ENCODE results near the gene APBB1.

Gene APBB1

DNA sequence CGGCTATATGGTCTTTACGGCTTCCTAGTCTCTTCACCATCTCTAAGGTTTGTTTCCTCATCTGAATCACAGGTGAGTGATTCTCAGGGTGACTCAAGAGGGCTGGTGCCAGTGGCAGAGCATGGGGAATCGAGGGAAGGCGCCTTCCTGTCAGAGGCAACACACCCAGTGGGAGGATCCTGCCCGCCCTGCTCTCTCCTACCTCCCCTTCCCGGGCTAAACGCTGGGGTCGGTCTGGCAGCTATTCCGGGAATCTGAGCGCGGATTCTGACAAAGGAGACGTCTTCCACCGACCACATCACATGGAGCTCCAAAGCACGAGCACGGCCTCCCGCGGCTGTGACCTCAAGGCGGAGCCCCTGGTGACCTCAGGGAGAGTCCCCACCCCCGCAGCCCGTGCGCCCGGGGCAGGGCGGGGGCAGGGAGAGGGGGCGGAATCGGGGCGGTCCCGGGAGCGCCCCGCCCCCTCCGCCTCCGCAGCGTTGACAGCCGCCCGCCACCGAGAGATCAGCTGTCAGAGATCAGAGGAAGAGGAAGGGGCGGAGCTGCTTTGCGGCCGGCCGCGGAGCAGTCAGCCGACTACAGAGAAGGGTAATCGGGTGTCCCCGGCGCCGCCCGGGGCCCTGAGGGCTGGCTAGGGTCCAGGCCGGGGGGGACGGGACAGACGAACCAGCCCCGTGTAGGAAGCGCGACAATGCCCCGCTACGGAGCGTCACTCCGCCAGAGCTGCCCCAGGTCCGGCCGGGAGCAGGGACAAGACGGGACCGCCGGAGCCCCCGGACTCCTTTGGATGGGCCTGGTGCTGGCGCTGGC lies 28.8 kb downstream of the APBB1 start, which contains the start of gene SMPD1:
TSS of gene SMPD1 (plus strand) at position 570 of the 813 bp plus-strand sequence. CDS start at position 695, 125 bp downstream.
- DNase-seq: peak; percentile 46

DNA sequence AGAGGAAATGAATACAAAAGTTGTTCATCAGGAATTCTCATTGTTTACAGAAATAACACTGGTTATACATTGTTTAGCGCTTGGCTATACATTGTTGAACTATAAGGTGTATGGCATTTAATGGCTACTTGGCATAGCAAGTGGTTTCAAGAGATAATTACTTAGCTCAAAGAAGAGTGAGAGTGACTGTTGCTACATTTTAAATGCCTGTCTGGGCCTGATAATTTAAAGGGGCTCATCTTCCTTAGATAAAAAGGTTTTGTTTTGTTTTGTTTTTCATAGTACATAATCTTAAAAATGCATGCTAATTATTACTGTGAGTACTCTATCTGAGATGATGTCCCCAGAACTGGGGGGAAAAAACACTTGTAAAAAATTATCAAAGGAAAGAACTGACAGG lies 30.1 kb downstream of the APBB1 start:
- no peak for DNase-seq

DNA sequence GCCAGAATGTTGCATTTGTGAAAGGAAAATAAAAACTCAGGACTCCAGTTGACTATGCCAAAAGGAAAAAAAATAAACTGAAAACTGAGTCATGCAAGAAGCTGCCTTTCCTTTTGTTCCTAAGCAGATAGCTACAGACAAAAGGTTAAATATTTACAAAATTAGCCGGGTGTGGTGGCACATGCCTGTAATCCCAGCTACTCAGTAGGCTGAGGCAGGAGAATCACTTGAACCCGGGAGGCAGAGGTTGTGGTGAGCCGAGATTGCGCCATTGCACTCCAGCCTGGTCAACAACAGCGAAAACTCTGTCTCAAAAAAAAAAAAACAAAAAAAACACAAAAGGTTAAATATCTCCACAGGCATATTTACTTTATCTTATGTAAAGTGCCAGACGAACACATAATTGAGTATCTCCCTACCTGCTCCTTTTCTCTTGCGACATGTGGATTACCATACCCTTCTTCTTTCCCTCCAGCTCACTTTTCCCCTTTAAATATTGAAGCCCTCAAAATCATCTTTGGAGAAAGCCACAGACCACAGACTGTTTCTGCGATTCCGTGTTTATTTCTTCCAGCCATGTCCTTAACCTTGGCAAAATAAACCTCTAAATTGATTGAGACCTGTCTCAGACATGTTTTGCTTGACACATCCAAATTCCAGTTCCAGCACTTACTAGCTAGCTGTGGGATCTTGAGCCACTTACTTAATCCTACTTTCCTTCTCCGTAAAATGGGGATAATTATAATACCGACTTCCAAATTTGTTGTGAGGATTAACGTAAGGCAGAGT lies 30.9 kb downstream of the APBB1 start:
- DNase-seq: no peak

DNA sequence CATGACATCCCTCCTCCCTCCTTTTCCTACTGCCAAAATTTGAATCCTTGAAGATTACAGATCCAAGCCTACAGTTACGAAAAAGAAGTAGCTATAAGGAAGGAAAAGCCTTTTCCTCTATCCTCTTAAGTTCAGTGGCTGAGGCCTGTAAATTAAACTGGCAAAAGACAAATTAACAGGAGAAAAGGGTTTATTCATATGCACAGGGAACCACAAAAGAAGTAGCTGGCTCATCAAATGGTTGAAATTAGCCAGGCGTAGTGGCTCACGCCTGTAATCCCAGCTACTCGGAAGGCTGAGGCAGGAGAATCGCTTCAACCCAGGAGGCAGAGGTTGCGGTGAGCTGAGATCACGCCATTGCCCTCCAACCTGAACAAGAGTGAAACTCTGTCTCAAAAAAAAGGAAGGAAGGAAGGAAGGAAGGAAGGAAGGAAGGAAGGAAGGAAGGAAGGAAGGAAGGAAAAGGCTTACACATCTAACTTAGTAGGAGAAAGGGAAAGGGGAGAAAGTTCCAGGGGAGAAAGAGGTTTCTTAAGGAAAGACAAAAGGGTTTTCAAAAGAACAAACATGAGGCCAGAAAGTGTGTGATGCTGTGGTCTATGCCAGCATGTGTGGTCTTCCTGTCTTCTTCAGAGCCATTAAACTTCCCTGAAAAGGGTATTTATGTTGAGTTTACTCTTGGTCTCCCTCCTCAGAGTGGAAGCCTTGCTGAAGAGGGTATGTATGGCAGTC lies 33.7 kb downstream of the APBB1 start:
- DNase-seq: no peak

DNA sequence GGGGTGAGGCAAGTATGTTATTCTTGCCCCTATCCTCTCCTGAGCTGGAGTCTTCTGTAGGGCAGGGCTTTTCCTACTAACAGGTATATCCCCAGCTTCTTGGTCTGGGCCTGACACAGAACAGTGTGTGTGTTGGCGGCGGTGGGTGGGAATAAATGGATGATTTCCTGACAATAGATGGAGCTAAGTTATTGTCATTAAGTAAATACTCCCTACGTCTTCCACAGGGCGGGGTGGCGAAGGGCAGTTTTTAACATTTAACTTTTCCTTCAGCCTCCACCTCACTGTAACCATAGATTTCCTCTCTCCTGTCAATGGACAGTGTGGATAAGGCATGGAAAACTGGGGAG lies 40.3 kb downstream of the APBB1 start:
- DNase-seq: no peak

DNA sequence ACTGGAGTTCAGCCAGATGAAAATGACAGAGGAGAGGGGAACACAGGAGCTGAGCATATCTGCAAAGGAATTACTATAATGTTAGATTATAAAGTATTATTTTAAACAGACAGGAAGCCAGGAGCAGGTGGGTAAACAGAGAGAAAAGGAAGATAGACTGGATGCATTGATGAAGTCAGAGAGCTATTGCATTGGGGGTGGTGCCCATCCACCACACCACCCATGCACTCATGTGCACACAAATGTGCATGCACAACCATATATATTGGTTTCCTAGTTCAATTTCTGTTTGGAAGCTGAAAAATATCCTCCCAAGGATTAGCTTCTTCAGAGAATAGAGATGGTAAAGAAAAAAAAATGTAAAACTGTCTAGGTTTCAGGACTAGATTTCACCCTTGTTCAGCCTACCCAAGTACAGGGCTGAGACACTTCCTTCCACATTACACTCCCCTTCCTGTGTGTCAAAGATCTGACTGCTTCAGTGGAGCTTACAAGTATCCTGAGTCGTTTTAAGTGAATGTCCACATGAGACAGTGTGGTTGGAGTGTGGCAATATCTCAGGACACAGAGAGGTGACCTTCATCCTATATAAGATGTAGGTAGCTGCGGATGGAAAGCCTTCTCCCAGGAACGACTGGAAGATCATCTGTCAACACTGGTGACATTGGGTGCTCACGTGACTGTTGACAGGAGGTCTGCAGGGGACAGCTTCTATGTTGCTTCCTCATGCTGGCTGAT lies 40.8 kb downstream of the APBB1 start:
- DNase-seq: no peak

DNA sequence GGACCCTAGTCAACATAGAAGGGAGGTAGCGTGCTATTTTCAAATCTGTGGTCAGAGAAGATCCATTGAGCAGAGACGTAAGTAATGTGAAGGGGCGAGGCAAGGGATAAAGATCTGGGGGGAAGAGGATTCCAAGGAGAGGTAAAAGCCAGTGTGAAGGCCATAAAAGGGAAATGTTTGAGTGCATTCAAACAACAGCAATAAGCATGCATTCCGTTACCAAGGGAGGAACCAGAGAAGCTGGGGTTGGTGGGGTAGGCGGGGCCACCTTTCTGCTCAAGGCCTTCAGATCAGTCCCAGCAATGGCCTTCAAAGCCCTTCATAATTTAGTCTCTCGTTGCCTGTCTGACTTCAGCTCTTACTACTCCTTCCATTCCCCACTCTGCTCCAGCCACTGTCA lies 47.1 kb downstream of the APBB1 start:
- DNase-seq: no peak

DNA sequence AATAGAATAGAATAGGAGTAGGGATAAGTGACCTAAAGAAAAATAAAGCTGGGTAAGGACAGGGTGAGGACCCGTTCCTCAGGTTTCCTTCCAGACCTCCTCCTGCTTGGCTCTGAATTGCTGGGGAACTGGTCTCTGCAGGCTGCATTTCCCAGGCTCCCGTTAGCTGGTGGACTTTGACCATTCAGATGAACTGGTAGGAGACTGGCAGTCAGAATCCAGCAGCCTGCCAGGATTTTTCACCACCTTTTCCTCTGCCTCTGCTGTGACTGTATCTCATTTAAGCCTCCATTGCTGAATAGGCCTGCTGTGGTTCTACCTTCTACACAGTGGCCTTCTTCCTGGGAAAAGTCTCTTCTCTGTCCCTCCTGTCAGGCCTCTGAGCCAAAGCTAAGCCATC lies 53.2 kb downstream of the APBB1 start:
- DNase-seq: no peak

DNA sequence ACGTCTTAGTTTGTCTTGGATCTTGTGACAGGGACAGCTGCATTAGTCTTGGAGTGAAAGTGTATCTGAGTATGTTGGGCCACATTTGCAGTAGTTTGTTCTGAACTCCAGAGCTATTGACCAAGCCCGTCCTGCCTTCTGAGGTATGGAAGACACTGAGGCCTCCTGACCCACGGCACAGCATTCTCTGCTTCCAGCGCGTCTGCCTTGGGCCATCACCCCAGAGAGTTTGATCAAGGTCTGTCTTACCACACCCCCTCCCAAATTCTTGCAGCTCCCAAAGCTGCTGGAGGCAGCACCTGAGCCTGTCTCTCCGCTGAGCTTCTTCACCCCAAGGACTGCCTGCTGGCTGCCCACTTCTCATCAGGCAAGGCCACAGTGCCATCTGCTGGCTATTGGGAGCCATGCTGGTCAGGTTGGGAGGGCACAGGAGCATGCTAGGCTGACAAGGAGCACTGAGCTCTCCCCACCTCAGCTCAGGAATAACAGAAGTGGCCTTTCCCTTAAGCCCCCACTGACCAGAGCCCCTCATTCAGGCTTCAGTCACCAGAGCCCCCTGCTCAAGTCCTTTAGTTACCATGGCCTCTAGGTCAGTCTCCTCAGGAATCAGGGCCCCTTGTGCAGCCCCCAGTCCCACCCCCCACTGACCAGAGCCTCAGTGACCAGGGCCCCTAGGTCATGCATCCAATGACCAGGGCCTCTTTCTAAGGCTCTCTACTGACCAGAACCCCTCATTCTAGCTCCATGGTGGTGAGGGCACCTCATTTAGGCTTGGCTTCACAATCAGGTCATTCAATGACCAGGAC lies 55.8 kb downstream of the APBB1 start:
- DNase-seq: no peak

DNA sequence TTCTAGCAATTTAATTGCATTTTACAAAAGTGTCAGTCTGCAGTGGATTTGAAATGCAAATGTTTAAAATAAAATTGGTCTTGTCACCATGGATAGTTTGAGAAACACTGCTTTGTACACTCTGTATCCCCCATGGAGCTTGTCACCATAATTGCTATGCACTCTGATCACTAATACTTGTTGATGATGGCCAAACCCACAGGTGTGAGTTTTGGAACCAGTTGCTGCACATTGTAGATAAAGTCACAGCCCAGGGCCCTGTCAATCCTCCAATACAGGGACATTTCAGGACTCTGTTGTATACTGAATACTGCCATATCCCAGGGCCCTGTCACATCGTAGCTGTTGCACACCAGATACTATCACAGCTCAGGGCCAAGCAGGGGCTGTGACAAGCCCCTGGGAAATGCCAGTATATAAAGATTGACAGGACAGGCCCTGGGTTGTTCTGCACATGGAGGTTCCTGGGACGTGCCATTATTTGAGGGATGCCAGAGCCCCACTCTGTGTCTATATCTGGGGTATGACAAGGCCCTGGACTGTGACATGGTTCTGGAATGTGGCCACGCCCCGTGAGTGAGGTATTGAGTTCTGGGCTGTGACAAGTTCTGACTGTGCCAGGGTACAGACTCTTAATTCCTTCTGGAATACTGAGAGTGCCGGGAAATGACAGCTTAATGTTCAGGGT lies 56.6 kb downstream of the APBB1 start:
- no peak for DNase-seq

DNA sequence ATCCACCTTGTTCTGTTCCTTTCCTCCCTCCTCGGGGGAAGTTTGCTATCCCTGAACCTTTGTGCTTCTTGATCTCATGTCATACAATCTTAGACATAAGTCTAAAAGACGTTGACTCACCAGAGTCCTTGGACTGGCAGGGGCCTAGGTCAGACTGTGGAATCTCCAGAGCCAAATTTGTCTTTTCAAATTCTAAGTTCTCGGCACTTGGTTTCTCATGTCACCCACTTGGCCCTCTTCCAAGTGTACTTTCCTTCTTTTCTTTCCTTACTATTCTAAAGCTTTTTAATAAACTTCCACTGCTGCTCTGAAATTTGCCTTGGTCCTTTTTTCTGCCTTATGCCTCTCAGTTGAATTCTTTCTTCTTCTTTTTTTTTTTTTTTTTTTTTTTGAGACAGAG lies 58.7 kb downstream of the APBB1 start:
- DNase-seq: no peak

DNA sequence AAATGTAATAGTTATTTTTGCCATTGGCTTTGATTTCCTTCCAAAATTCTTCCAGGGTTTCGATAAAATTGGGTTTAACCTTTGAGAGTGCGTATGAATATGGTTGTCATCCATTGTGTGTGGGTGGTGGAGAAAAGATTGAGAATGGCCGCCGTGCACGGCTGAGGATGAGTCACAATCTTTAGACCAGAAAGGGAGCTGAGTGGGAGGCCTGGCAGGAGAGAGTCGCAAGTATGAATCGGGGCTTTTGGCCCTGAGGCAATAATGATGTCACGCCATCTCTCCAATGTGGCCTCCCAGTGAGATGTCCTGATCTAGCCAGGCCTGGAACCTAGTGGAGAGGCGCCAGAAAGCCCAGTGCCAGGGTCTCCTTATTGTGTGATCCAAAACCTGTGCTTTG lies 61.7 kb downstream of the APBB1 start:
- DNase-seq: no peak

DNA sequence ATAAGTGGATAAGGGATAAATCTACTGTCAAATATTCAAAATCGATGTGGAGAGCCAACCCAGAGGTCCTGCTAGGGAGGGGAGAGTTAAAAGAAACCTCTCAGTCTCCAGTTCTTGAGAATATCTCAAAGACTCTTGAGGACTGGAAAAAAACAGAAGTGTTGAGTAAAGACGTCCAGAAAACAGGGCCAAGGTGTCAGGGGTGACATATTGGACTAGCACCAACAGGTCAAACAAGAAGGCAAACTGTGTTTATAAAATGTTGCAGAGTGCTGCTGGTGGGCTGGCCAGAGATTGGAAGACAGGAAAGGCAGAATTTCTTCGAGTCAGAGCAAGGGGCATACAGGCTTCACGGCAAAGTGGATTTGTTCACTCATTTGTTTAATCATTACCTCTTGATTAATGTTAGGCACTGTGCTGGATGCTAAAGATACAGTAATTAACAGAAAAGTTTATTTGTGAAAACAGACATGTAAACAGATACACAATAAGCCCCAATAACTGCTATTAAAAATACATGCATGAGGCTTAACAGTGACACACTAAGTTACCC lies 62.3 kb downstream of the APBB1 start:
- DNase-seq: no peak

DNA sequence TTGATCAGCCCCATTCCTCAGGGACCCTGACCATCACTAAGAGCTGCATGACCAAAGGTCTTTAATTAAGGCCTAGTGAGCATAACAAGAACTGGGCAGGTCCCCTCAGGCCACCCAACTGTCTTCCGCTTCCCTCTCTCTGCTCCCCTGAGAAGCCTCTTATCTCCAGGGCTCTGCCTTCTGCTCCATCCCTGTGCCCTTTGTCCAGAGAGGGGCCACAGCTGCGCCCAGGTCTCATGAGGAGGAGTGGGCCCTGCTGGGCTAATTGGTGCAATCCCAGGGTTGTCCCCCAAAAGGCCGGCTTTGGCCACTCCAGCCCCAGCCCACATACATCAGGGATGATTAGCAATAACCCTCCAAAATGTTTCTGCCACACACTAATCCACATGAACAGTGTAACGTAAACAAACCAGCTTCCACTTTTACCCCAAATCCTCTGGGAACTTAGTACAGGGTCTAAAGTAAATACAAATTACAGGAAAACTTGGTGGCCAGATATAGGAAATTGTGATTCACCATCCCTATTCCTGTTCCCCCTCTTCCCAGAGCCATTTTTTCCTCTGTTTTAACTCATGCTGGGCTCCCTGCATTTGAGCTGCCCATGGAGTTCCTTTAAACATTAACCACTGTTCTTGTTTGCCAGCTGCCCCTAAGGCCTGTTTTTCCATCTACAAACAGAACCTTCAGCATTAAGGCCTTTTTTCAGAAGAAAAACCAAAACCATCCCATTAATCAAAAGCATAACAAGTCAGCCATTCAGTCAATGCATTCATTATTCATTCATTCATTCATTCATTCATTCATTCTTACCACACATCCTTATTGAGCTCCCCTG lies 64.0 kb downstream of the APBB1 start:
- DNase-seq: no peak

DNA sequence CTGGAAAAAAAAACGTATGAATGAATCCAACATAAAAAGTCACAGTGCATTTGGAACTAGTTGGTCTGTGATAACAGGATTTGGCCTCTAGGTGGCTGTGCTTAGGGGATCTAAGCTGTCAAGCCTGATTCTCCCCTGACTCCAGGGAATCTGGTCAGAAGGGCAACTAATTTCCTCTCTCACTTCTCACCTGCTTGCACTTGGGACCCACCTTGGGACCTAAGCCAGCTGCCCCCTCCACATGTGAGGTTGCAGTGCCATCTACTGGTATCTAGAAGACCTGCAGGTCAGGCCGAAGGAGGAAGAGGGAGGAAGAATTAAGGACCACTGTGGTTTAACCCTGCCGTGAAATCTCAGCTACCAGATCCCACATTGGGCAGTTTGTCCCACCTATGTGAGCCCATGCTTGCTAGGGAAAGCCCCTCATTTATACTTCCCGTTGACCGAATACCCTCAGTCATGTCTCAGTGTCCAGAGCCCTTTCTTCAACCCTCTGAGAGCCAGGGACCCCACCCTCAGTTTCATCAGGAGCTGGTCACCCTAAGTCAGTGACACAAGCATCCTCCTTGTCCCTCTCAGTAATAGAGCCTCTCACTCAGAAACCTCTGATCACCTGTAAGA lies 65.4 kb downstream of the APBB1 start:
- DNase-seq: no peak

DNA sequence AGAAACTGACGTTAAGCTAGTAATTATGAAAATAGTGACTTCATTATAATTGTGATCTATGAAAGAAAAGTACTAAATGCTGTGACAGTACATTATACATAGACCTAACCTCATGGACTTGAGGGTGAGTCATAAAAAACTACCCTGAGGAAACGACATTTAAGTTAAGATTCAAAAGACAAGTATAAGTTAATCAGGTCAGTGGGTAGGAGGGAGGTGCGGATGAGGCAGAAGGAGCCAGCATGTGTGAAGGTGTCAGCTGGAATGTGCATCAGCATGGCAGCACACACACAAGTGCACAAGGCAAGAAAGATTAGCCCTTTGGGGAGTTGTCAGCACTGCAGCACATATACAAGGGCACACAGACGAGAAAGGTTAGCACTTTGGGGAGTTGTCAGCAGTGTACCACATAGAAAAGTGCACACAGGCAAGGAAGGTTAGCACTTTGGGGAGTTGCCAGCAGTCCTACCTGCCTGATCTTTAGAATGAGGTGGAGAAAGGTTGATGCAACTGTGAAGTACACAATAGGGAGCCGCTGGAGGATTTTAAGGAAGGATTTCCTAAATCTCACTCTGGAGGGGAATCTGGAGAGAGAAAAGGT lies 67.0 kb downstream of the APBB1 start:
- no peak for DNase-seq

DNA sequence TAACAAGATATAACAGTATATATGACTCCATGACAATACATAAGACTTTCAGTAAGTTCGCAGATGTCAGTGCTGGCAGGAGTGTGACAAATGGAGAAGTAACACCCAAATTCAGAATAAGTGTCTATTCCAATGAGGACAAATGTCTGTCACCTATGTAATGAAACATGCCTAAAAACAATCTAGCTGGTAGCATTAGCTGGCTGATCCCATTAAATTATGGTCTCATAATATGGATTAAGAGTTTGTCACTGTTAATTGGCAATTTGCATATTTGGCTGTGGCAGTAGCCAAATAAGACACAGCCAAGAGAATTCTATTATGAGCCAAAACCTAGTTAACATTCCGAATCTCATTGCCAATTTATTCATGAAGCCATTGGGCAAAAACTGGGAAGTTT lies 68.4 kb downstream of the APBB1 start:
- DNase-seq: no peak

DNA sequence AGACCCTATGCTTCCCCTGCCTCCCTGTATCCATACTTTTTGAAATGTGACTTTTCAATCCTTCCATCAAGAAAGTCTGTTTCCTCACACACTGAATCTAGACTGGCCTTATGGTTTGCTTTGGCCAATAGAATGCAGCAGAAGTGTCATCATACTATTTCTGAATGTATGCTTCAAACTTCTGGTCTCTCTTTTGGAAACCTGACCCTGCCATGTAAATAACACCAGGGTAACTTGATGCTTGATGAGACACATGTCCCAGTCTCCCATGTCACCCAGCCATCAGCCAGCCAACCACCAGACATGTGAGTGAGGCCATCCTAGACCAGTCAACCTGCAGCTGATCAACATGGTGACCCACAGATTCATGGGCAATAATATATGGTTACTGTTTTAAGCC lies 68.9 kb downstream of the APBB1 start:
- DNase-seq: no peak

DNA sequence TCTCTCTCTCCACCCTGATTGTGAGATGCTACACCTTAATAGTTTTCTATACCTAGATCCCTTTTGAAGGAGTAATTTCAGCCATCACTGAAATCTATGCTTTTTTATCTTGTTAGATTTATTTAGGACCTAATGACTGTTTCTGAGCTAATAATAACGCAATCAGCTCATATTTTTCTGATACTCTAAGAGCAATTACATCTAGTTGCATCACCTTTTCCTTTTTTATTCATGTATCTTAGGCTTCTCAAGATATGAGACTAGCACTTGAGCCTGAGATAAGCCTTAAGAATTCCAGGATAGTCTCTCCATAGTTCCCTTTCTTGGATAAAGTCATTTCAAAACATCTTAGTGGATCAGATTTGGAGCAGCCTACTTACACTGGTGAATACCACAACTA lies 73.5 kb downstream of the APBB1 start:
- no peak for DNase-seq
